ENCODE data around the gene NT5C1B.

NT5C1B gene

DNA sequence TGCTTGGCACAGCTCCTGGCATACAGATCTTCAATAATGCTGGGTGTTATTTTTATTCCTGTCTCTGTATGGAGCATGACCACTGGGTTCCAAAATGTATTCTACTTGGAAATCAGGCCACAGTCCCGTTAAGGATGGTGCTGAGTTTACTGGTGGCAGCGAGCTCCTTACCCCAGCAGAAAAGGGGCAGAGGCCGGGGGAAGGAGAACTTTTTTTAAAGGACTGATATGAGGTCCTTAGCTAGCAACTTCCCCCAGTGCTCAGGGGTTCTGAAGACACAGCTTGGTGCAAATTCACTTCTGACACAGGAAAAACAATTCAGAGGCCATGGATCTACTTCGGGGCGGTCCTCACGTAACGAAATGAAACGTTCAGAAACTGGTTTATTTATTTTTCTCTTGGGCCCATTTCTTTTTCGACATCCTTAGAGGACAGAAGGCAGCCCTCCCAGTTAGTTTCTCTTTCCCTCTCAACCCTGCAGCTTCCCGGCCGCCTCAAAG lies 29.8 kb downstream of the NT5C1B start:
- POLR2A ChIA-PET, result no interaction called here
- CTCF ChIA-PET, result interaction anchor here (1.1 to 2.8 kb wide), 7 partner anchors 11 to 44 kb away, joined by 3 to 15 read pairs (median 5); no protein-coding TSS in a partner anchor
- no peak for TF ChIP-seq CTCF (IDR thresholded peaks at IDR 0.05; ENCODE audit: control extremely low read depth, extremely low read depth, low read depth, missing control alignments)
- no peak for DNase-seq (ENCODE audit: extremely low spot score)

GRCh38 chr2:18558458-18558857 lies 30.9 kb downstream of the NT5C1B start:
- ChIA-PET POLR2A (no interaction called here), CTCF (interaction anchor here (0.9 to 2.8 kb wide), 7 partner anchors 9 to 38 kb away, joined by 3 to 15 read pairs (median 4); no protein-coding TSS in a partner anchor)
- no peak for DNase-seq (ENCODE audit: extremely low spot score)
- TF ChIP-seq CTCF (IDR thresholded peaks at IDR 0.05; ENCODE audit: control extremely low read depth, extremely low read depth, low read depth, missing control alignments), result no peak

DNA sequence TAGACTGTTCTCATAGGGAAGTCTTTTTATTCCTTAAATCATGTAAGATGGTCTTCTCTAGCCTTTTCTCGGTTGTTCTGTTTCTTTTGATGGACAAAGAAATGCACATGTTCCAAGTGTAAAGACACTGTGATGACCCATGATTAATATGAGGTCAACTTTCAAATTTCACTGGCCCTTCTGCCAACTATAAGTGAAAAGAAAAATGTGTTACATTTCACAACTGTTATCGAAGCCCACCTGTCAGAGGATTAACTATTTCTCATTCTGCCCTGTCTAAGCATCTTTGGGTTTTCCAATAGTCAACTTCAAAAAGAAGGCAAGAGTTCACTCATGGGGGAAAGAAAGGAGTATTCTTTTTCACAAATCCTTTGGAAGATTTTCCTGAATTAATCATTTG lies 32.2 kb downstream of the NT5C1B start:
- ChIA-PET POLR2A (no interaction called here), CTCF (interaction anchor here (1.4 to 2.8 kb wide), 3 partner anchors 8 to 37 kb away, joined by 11 to 15 read pairs (median 11); no protein-coding TSS in a partner anchor)
- no peak for DNase-seq (ENCODE audit: extremely low spot score)

DNA sequence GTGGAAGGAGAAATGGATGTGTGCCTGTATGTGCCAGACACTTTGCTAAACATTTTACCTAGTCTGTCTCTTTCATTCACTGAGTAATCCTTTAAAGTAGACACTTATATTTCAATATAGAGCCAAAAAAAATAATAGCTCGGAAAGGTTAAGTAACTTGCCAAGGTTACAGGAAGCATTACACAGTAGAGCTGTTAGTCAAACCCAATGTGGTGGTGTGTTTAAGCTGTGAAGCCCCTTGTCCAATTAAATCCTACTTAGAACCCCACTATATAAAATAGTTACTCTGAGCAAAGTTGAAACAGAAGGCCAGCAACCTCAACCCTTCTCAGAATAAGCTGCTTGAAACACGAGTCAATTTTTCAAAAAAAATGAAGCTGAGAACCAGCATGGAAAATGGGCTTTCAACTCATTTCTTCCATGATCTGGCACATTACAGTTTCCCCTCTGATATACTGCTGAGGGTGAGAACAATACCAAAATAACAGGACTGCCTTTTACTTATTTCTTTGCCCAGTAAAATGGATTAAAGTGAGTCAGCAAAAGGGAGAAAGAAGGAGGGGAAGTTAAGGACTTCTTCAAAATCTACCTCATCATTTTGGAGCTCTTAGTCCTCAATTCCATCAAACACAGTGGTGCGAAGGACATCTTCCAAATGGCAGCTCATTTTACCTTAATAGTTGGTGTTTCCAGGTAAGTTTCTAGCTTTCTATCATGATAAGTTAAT lies 36.9 kb downstream of the NT5C1B start:
- POLR2A ChIA-PET, result no interaction called here

More for the DNA sequence above, 32.2 kb downstream of the NT5C1B start:
- TF ChIP-seq CTCF (IDR thresholded peaks at IDR 0.05; ENCODE audit: control extremely low read depth, extremely low read depth, low read depth, missing control alignments), result no peak

DNA sequence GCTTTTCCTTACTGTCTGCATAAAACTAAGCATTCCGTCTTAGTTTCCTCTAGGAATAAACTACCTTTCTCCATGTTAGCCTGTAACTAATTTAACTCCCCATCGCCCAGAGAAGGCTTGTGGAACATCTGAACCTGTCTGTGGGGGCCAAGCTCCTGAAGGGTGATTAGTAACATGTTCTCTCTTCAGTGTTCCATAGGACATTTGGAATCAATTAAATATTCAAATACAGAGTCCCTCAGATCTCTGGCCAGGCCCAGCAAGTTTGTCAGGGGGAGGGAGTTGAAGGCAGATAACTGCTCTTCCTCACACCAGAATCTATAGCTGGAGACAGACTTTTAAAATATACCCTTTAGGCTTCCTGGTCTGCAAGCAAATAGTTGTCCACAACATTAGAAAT lies 37.7 kb downstream of the NT5C1B start:
- no peak for DNase-seq (ENCODE audit: extremely low spot score)
- no peak for TF ChIP-seq CTCF (IDR thresholded peaks at IDR 0.05; ENCODE audit: control extremely low read depth, extremely low read depth, low read depth, missing control alignments)
- CTCF ChIA-PET, result no interaction called here
- POLR2A ChIA-PET, result no interaction called here

More for the DNA sequence above, 36.9 kb downstream of the NT5C1B start:
- no peak for DNase-seq (ENCODE audit: extremely low spot score)
- TF ChIP-seq CTCF (IDR thresholded peaks at IDR 0.05; ENCODE audit: control extremely low read depth, extremely low read depth, low read depth, missing control alignments), result no peak
- CTCF ChIA-PET, result interaction anchor here (1.0 kb wide), 1 partner anchor 32 kb away, joined by 3 read pairs; no protein-coding TSS in a partner anchor

DNA sequence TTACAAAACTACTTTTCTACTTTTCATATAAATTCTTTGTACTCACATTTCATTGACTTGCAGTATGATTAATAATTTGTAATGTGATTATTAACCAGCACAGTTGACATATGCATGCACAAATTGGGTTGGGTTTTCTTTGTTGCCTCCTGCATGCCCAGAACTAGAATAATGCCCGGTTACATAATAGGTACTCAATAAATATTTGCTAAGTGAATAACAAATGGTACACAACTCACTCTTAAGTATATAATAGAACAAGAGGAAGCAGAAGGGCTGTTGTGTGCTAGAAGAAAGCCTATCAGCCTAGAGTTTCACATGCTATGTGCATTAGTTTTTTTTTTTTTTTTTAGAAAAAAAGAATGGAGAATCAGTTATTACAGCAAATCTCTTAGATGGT lies 38.2 kb downstream of the NT5C1B start:
- no peak for TF ChIP-seq CTCF (IDR thresholded peaks at IDR 0.05; ENCODE audit: control extremely low read depth, extremely low read depth, low read depth, missing control alignments)
- DNase-seq (ENCODE audit: extremely low spot score), result no peak
- ChIA-PET POLR2A (no interaction called here), CTCF (no interaction called here)

Data from GM10248 (cell line).